ENCODE data around the gene PRR20G.

- TF ChIP-seq ILK (tag; IDR thresholded peaks at IDR 0.05; ENCODE audit: borderline replicate concordance, low read depth) = no peak
- TF ChIP-seq CTCF (IDR thresholded peaks at IDR 0.05 in 2 of 3, conservative IDR thresholded peaks at IDR 0.05 in 1 of 3; ENCODE audit: insufficient read depth in 2 of 3, low read depth in 1 of 3, low read length in 3 of 3) = no peak
- TF ChIP-seq ZNF699 (CRISPR knock-in tag; IDR thresholded peaks at IDR 0.05; ENCODE audit: insufficient replicate concordance) = no peak
- TF ChIP-seq ZFP36 (IDR thresholded peaks at IDR 0.05; ENCODE audit: low read depth, low read length, partially characterized antibody) = no peak
- no peak for TF ChIP-seq MBD1 (CRISPR knock-in tag; IDR thresholded peaks at IDR 0.05)
- no peak for TF ChIP-seq MAFG (tag; conservative IDR thresholded peaks at IDR 0.05)
These were observed 37.2 kb upstream of the PRR20G start for GRCh38 chr3:127324913-127325628.
